GM20000 (cell line): Measurements from ENCODE around the gene CASP8.

Experiments used
- DNase-seq: peaks from one replicate; pipeline ENCODE4 v3.0.0; 2012; ENCODE audit warnings: low spot score
- CTCF ChIP-seq: IDR thresholded peaks from 2 replicates; pipeline ENCODE4 v1.5.1; 2012; ENCODE audit warnings: mild to moderate bottlenecking, control low read depth; ENCODE audit errors: extremely low read depth, missing control alignments

CASP8 gene

GRCh38 chr2:201263779-201264178 lies 3.4 kb downstream of the CASP8 start:
- no peak for TF ChIP-seq CTCF
- DNase-seq, result no peak

- no peak for TF ChIP-seq CTCF
- DNase-seq, result no peak
Measured at GRCh38 chr2:201264472-201265173, 4.3 kb downstream of the CASP8 start.

- DNase-seq, result no peak
- no peak for TF ChIP-seq CTCF
Measured at GRCh38 chr2:201266629-201267028, 6.3 kb downstream of the CASP8 start.

- no peak for TF ChIP-seq CTCF
Measured at GRCh38 chr2:201267278-201268030, 7.1 kb downstream of the CASP8 start.

GRCh38 chr2:201269764-201270163 lies 9.4 kb downstream of the CASP8 start:
- TF ChIP-seq CTCF, result no peak
- DNase-seq, result no peak

More at GRCh38 chr2:201267278-201268030, 7.1 kb downstream of the CASP8 start:
- no peak for DNase-seq

GRCh38 chr2:201270293-201271001 lies 10.1 kb downstream of the CASP8 start:
- TF ChIP-seq CTCF, result no peak
- no peak for DNase-seq

- TF ChIP-seq CTCF, result no peak
- no peak for DNase-seq
Measured at GRCh38 chr2:201271917-201272316, 11.6 kb downstream of the CASP8 start.
